ENCODE measurements around the gene RILPL2.
"Not testable (repeated sequence)": the region's sequence is repeated elsewhere in the genome, so short reads cannot be mapped to it uniquely, and the experiment has no call there.

RILPL2 gene

GRCh38 chr12:123384994-123385376 lies 51.5 kb downstream of the RILPL2 start:
- Histone ChIP-seq H3K9ac (ENCODE audit: low read depth in 1 of 2, low read length in 2 of 2) (peak overlapping the region; percentile 55 to 74), H3K4me3 (ENCODE audit: low read depth in 1 of 2, low read length in 2 of 2) (peak overlapping the region; percentile 85 to 86), H3K36me3 (ENCODE audit: control insufficient read depth in 1 of 2, insufficient read depth in 2 of 2, low read length in 2 of 2) (no peaks in the 10 kb centered on the region), H3K9me3 (ENCODE audit: control insufficient read depth in 1 of 2, low read length in 2 of 2) (no peaks in the 10 kb centered on the region), H3K27me3 (ENCODE audit: control insufficient read depth in 1 of 2, insufficient read depth in 2 of 2, low read length in 2 of 2) (no peaks in the 10 kb centered on the region), H3K27ac (ENCODE audit: low read depth, low read length) (no peak overlapping the region), H3K4me1 (ENCODE audit: control insufficient read depth in 1 of 2, insufficient read depth in 2 of 2, low read length in 2 of 2) (peaks cover 19 to 28% of the 10 kb centered on the region in 2 donors)

GRCh38 chr12:123384318-123384993 lies 52.0 kb downstream of the RILPL2 start:
- Histone ChIP-seq H3K4me1 (ENCODE audit: control insufficient read depth in 1 of 2, insufficient read depth in 2 of 2, low read length in 2 of 2) (peaks cover 19 to 26% of the 10 kb centered on the region in 2 donors), H3K9ac (ENCODE audit: low read depth in 1 of 2, low read length in 2 of 2) (peak overlapping the region; percentile 55 to 74), H3K27ac (ENCODE audit: low read depth, low read length) (no peak overlapping the region), H3K9me3 (ENCODE audit: control insufficient read depth in 1 of 2, low read length in 2 of 2) (no peaks in the 10 kb centered on the region), H3K36me3 (ENCODE audit: control insufficient read depth in 1 of 2, insufficient read depth in 2 of 2, low read length in 2 of 2) (no peaks in the 10 kb centered on the region), H3K27me3 (ENCODE audit: control insufficient read depth in 1 of 2, insufficient read depth in 2 of 2, low read length in 2 of 2) (no peaks in the 10 kb centered on the region), H3K4me3 (ENCODE audit: low read depth in 1 of 2, low read length in 2 of 2) (peak overlapping the region; percentile 85 to 86)

DNA sequence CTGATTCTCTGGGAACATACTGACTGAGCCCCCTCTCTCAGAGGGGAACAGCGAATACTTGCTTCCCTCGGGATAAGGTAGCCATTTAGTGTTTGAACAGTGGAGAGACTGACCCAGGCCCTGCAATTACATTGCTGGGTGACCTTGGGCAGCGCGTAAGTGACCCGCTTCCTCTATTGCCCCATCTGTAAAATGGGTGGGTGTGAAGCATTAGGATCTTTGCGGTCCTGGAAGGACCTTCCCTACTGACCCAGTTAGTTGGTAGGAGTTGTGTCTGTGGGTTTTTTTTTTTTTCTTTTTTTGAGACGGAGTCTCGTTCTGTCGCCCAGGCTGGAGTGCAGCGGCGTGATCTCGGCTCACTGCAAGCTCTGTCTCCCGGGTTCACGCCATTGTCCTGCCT lies 53.8 kb downstream of the RILPL2 start:
- Histone ChIP-seq H3K4me3 (ENCODE audit: low read depth in 1 of 2, low read length in 2 of 2) (no peak overlapping the region), H3K9me3 (ENCODE audit: control insufficient read depth in 1 of 2, low read length in 2 of 2) (no peaks in the 10 kb centered on the region), H3K9ac (ENCODE audit: low read depth in 1 of 2, low read length in 2 of 2) (no peak overlapping the region), H3K36me3 (ENCODE audit: control insufficient read depth in 1 of 2, insufficient read depth in 2 of 2, low read length in 2 of 2) (no peaks in the 10 kb centered on the region), H3K27ac (ENCODE audit: low read depth, low read length) (no peak overlapping the region), H3K4me1 (ENCODE audit: control insufficient read depth in 1 of 2, insufficient read depth in 2 of 2, low read length in 2 of 2) (peaks cover 13 to 22% of the 10 kb centered on the region in 2 donors), H3K27me3 (ENCODE audit: control insufficient read depth in 1 of 2, insufficient read depth in 2 of 2, low read length in 2 of 2) (no peaks in the 10 kb centered on the region)

DNA sequence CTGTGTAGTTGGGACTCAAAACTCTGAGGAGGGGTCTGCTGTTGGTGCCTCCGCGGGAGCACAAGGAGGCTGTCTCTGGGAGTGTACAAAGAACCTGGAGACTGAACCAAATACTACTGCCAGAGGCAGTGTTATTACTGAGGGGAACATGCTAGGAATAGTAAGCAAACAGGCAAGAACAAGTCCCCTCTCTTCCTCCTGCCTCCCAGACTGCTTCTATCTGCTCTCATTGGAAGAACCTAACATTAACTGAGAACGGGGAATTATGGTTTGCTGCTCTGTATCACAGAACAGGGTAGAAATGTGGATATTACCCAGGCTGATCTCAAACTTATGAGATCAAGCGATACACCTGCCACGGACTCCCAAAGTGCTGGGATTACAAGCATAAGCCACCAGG lies 57.1 kb downstream of the RILPL2 start:
- Histone ChIP-seq H3K27me3 (ENCODE audit: control insufficient read depth in 1 of 2, insufficient read depth in 2 of 2, low read length in 2 of 2) (no peaks in the 10 kb centered on the region), H3K4me3 (ENCODE audit: low read depth in 1 of 2, low read length in 2 of 2) (no peak overlapping the region), H3K9ac (ENCODE audit: low read depth in 1 of 2, low read length in 2 of 2) (no peak overlapping the region), H3K27ac (ENCODE audit: low read depth, low read length) (no peak overlapping the region), H3K9me3 (ENCODE audit: control insufficient read depth in 1 of 2, low read length in 2 of 2) (no peaks in the 10 kb centered on the region), H3K4me1 (ENCODE audit: control insufficient read depth in 1 of 2, insufficient read depth in 2 of 2, low read length in 2 of 2) (peaks cover 0 to 2% of the 10 kb centered on the region in 2 donors), H3K36me3 (ENCODE audit: control insufficient read depth in 1 of 2, insufficient read depth in 2 of 2, low read length in 2 of 2) (no peaks in the 10 kb centered on the region)

DNA sequence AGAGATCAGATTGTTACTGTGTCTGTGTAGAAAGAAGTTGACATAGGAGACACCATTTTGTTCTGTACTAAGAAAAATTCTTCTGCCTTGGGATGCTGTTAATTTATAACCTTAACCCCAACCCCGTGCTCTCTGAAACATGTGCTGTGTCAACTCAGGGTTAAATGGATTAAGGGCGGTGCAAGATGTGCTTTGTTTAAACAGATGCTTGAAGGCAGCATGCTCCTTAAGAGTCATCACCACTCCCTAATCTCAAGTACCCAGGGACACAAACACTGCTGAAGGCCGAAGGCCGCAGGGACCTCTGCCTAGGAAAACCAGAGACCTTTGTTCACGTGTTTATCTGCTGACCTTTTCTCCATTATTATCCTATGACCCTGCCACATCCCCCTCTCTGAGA lies 64.1 kb downstream of the RILPL2 start:
- H3K9me3 ChIP-seq (ENCODE audit: control insufficient read depth in 1 of 2, low read length in 2 of 2); H3K4me3 ChIP-seq (ENCODE audit: low read depth in 1 of 2, low read length in 2 of 2); H3K27me3 ChIP-seq (ENCODE audit: control insufficient read depth in 1 of 2, insufficient read depth in 2 of 2, low read length in 2 of 2); H3K36me3 ChIP-seq (ENCODE audit: control insufficient read depth in 1 of 2, insufficient read depth in 2 of 2, low read length in 2 of 2); H3K27ac ChIP-seq (ENCODE audit: low read depth, low read length); H3K9ac ChIP-seq (ENCODE audit: low read depth in 1 of 2, low read length in 2 of 2); H3K4me1 ChIP-seq (ENCODE audit: control insufficient read depth in 1 of 2, insufficient read depth in 2 of 2, low read length in 2 of 2): not testable (repeated sequence)

- H3K4me3 ChIP-seq (ENCODE audit: low read depth in 1 of 2, low read length in 2 of 2); H3K4me1 ChIP-seq (ENCODE audit: control insufficient read depth in 1 of 2, insufficient read depth in 2 of 2, low read length in 2 of 2); H3K9ac ChIP-seq (ENCODE audit: low read depth in 1 of 2, low read length in 2 of 2); H3K9me3 ChIP-seq (ENCODE audit: control insufficient read depth in 1 of 2, low read length in 2 of 2); H3K27ac ChIP-seq (ENCODE audit: low read depth, low read length); H3K27me3 ChIP-seq (ENCODE audit: control insufficient read depth in 1 of 2, insufficient read depth in 2 of 2, low read length in 2 of 2); H3K36me3 ChIP-seq (ENCODE audit: control insufficient read depth in 1 of 2, insufficient read depth in 2 of 2, low read length in 2 of 2): not testable (repeated sequence)
Observed at GRCh38 chr12:123371667-123372368, 64.7 kb downstream of the RILPL2 start.

DNA sequence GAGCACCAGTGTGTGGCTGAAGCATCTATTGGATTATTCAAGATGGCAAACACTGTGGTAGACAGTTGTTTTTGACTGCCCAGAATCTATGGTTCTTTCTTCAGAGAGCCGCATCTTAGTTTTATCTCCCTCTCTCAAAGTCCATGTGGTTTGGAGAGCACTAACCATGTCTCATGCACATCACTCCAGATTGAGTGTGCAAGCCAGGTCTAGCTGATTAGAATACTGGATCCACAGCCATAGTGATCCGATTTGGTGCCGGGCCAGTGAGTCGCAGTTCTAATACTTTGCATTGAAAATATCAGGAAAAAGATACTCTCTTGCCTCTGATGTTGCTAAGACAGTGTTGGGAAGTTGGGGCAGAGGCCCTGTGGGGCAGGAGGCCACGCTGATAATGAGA lies 67.3 kb downstream of the RILPL2 start:
- no peak overlapping the region for H3K27ac ChIP-seq (ENCODE audit: low read depth, low read length)

GRCh38 chr12:123368431-123368830 lies 68.1 kb downstream of the RILPL2 start:
- H3K4me1 ChIP-seq (ENCODE audit: control insufficient read depth in 1 of 2, insufficient read depth in 2 of 2, low read length in 2 of 2); H3K9ac ChIP-seq (ENCODE audit: low read depth in 1 of 2, low read length in 2 of 2); H3K27ac ChIP-seq (ENCODE audit: low read depth, low read length): not testable (repeated sequence)

More for the DNA sequence above, 67.3 kb downstream of the RILPL2 start:
- Histone ChIP-seq H3K9me3 (ENCODE audit: control insufficient read depth in 1 of 2, low read length in 2 of 2) (no peaks in the 10 kb centered on the region), H3K36me3 (ENCODE audit: control insufficient read depth in 1 of 2, insufficient read depth in 2 of 2, low read length in 2 of 2) (no peaks in the 10 kb centered on the region), H3K4me1 (ENCODE audit: control insufficient read depth in 1 of 2, insufficient read depth in 2 of 2, low read length in 2 of 2) (no peaks in the 10 kb centered on the region), H3K4me3 (ENCODE audit: low read depth in 1 of 2, low read length in 2 of 2) (no peak overlapping the region), H3K27me3 (ENCODE audit: control insufficient read depth in 1 of 2, insufficient read depth in 2 of 2, low read length in 2 of 2) (no peaks in the 10 kb centered on the region), H3K9ac (ENCODE audit: low read depth in 1 of 2, low read length in 2 of 2) (no peak overlapping the region)

DNA sequence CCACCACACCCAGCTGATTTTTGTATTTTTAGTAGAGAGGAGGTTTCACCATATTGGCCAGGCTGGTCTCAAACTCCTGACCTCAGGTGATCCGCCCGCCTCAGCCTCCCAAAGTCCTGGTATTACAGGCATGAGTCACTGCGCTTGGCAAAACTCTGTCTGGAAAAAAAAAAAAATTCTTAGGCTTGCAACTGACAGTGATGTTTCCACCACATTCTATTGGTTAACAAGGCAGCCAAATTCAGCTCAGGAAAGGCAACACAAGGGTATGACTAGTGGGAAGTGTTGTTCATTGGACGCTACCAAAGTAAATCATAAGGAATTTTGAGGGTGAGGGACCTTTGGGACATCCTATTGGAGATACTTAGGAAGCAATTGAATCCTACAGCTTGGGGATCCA lies 69.0 kb downstream of the RILPL2 start:
- no peak overlapping the region for H3K27ac ChIP-seq (ENCODE audit: low read depth, low read length)
- H3K4me3 ChIP-seq (ENCODE audit: low read depth in 1 of 2, low read length in 2 of 2), result no peak overlapping the region
- no peaks in the 10 kb centered on the region for H3K36me3 ChIP-seq (ENCODE audit: control insufficient read depth in 1 of 2, insufficient read depth in 2 of 2, low read length in 2 of 2)
- no peak overlapping the region for H3K9ac ChIP-seq (ENCODE audit: low read depth in 1 of 2, low read length in 2 of 2)
- no peaks in the 10 kb centered on the region for H3K27me3 ChIP-seq (ENCODE audit: control insufficient read depth in 1 of 2, insufficient read depth in 2 of 2, low read length in 2 of 2)
- peaks cover 6 to 10% of the 10 kb centered on the region in 2 donors for H3K4me1 ChIP-seq (ENCODE audit: control insufficient read depth in 1 of 2, insufficient read depth in 2 of 2, low read length in 2 of 2)
- no peaks in the 10 kb centered on the region for H3K9me3 ChIP-seq (ENCODE audit: control insufficient read depth in 1 of 2, low read length in 2 of 2)

More at GRCh38 chr12:123368431-123368830, 68.1 kb downstream of the RILPL2 start:
- not testable (repeated sequence) for H3K27me3 ChIP-seq (ENCODE audit: control insufficient read depth in 1 of 2, insufficient read depth in 2 of 2, low read length in 2 of 2); H3K4me3 ChIP-seq (ENCODE audit: low read depth in 1 of 2, low read length in 2 of 2); H3K36me3 ChIP-seq (ENCODE audit: control insufficient read depth in 1 of 2, insufficient read depth in 2 of 2, low read length in 2 of 2); H3K9me3 ChIP-seq (ENCODE audit: control insufficient read depth in 1 of 2, low read length in 2 of 2)
